Hippocampal formation (tissue), 2 donors: Measurements from ENCODE around the gene SIRT3.

Experiments
- DNase-seq, 2 donors: peaks; one replicate each; lab custom pipeline; 2025; lab: John Stamatoyannopoulos, UW

SIRT3 gene

DNA sequence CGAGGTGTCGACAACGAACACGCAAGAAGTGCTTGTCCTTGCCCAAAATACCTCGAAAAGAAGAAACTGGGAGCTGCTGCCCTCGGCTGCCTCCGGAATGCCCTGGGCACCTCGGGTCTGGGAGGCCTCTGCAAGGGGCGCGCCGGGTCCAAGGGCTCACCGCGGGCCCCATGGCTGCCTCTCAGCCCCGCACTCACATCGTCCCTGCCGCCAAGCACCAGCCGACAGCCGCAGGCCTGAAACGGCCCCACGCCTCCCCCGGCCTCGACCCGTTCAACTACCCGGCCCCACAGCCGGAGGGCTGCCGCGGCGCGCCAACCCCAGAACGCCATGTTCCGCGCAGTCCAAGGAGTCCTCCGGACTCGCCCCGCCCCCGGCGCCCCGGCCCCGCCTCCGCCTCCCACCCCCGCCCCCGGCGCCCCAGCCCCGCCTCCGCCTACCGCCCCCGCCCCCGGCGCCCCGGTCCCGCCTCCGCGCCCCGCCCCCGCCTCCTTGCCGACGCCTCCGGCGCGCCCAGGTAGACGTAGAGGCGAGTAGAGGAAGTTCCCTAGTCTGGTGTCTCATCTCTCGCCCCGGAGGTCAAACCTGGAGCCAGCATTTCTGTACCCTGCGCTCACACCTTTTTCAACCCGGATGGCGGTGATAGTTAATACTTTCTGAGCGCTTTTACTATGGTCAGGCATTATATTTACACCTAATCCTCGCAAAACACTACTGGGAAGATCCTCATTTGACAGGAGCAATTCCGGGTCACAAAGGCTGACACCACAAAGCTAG is at the start of gene SIRT3:
Gene SIRT3 (minus strand): TSS at position 346 of the 777 bp plus-strand sequence. CDS start 14 bp downstream, at position 332.
- peak; percentile 72 to 75 for DNase-seq

DNA sequence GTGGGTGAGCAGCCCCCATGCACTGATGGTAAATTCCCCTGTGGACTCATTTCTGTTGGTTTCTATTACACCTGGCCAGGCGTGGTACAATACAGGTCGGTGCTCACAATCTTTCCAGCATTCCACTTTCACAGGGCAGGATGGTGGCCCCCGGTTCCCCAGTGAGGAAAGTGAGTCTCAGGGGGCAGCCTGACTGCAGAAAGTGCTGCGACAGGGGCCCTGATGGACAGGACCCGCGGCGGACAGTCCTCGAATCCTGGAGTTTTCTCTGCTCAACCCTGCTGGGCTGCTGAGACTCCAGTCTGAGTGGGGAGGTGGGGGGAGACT is 49.7 kb upstream of the SIRT3 start:
- DNase-seq: no peak

DNA sequence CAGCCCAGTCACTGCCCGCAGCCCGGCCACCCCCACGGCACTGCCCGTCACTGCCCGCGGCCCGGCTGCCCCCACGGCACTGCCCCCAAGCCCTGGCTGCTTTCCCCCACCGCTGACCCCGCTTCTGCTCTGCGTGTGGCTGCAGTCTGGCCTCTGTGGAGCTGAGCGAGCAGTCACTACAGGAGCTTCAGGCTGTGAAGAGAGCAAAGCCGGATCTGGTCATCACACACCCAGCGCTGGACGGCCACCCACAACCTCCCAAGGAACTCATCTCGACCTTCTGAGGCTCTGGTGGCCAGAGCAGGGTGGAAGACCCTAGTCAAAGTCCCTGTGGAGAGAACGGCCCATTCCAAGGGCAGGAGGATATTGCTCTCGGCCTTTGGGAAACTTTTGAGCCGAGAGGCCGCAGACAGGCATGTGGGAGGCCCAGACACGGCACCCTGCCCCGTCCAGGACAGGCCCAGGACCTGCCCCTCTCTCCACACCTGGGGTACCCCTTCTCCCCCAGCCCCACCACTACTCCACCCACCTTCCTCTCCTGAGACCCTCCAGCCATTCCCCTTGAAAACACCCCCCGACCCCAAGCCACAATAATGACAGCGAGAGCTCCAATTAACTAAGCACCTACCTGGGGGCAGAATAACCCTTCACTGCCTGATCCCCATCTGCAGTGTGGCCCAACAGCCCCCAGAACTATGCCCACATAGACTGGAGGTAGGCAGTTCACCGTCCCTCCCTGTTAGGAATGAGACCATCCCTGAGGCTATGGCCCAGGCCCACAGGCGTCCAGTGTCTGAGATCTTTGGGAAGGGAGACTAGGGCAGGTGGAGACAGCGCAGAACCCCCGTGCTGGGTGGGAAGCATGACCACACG is 49.1 kb upstream of the SIRT3 start:
- DNase-seq: no peak

DNA sequence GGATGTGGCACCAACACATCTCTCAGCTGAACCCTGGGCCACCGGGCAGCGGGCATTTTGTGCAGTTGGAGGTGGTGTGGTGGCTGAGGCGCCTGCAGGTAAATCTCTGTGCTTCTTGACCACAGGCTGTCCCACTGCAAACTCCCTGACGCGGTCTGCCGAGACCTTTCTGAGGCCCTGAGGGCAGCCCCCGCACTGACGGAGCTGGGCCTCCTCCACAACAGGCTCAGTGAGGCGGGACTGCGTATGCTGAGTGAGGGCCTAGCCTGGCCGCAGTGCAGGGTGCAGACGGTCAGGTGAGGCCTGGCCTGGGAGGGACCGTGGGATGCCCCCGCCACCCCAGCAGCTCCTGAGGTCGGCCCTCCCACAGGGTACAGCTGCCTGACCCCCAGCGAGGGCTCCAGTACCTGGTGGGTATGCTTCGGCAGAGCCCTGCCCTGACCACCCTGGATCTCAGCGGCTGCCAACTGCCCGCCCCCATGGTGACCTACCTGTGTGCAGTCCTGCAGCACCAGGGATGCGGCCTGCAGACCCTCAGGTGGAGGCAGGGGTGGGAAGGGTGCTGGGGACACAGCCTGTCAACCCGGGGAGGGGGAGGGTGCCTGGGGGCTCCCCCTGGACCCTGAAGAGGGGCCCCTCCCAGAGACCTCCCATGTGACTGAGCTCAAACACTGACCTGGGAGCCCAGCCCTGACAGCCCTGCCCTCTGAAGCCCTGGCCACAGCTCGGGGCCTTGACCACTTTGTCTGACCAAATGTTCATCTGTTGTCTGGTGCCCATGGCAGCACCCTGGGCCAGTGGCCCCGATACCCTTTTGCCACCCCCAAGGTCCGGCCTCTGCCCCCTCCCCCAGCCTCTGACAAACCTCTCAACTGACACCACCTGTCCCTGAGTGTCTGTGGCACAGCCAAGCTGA is 48.2 kb upstream of the SIRT3 start:
- no peak for DNase-seq

DNA sequence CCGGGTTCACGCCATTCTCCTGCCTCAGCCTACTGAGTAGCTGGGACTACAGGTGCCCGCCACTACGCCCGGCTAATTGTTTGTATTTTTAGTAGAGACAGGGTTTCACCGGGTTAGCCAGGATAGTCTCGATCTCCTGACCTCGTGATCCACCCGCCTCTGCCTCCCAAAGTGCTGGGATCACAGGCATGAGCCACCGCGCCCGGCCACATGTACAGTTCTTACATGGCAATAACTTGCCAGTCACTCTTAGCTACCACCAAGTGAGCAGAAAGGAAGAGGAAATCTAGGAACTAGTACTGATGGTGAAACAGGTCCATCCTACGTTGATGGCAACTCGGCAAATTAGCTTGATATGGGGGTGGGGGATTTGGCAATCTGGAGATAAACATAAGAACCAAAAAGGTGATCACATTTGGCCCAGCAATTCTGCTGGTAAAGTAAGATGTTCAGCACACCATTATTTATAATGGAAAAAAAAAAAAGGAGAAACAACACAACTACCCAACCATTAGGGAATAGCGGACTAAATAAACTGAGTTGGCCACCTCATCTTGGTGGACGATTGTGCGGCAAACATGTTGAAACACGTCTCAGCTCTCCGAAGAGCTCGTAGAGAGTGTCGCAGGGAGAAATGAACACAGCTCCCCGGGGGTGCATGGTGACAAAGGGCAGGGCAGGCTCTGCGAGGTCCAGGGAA is 47.4 kb upstream of the SIRT3 start:
- no peak for DNase-seq

DNA sequence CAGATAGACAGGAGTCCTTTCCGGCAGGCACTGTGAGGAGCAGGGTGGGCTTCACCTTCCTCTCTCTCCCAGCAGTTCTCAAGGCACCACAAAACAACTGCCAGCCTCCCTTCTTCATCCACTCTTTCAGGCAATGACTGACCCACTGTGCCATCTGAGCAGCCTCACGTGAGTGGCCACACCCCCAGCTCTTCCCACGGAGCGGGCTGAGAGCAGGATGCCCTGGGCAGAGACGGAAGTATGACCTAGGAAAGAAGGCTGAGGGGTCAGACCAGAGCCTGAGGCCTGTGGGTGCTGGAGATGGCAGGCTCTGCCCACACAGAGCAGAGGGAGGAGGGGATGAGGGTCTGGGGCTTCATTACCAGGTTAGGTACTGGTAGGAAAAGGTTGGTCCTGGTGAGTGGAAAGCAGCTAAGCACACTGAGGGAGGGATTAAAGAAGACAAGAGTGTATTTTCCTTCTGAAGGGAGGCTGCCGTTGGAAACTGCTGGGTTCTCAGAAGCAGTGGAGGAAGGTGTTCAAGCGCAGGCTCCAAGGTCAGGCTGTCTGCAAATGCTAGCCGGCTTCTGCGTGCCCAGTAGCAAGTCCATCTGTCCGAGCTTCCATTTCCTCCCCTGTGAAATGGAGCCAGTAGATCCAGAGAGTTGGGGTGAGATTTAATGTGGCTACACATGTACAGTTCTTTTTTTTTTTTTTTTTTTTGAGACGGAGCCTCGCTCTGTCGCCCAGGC is 46.7 kb upstream of the SIRT3 start:
- no peak for DNase-seq

DNA sequence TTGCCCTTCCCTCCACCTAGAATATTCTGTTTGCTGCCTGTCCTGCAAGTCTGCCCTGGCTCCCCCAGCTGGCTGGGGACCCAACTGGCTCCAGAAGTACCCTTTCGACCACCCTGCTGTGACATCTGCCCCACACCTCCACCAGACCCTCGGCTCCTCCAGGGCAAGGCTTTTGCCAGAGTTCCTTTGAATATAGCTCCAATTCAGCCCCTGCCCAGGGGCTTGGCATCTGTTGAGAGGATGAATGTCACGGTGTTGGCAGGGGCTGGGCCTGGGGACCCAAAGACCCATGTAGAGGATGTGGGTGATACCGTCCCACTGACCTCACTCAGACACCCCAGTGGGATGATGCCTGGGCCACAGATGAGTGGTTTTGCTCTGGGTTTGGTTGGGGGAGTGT is 46.0 kb upstream of the SIRT3 start:
- no peak for DNase-seq

DNA sequence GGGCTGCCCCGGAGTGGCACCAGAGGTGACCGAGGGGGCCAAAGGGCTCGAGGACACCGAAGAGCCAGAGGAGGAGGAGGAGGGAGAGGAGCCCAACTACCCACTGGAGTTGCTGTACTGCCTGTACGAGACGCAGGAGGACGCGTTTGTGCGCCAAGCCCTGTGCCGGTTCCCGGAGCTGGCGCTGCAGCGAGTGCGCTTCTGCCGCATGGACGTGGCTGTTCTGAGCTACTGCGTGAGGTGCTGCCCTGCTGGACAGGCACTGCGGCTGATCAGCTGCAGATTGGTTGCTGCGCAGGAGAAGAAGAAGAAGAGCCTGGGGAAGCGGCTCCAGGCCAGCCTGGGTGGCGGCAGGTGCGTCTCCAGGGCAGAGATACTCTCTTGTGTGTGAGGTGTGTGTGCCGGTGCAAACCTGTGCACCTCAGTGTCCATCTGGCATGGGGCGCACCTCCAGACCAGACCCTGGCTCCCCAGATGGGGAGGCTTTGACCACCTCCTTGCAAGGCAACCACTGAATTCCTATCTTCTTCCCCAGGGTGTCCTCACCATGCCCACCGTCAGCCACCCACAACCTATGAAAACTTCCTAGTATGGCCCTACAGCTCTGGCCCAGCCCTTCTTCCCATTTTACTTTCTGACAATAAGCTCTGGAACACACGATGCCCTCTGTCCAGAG is 45.5 kb upstream of the SIRT3 start:
- no peak for DNase-seq

DNA sequence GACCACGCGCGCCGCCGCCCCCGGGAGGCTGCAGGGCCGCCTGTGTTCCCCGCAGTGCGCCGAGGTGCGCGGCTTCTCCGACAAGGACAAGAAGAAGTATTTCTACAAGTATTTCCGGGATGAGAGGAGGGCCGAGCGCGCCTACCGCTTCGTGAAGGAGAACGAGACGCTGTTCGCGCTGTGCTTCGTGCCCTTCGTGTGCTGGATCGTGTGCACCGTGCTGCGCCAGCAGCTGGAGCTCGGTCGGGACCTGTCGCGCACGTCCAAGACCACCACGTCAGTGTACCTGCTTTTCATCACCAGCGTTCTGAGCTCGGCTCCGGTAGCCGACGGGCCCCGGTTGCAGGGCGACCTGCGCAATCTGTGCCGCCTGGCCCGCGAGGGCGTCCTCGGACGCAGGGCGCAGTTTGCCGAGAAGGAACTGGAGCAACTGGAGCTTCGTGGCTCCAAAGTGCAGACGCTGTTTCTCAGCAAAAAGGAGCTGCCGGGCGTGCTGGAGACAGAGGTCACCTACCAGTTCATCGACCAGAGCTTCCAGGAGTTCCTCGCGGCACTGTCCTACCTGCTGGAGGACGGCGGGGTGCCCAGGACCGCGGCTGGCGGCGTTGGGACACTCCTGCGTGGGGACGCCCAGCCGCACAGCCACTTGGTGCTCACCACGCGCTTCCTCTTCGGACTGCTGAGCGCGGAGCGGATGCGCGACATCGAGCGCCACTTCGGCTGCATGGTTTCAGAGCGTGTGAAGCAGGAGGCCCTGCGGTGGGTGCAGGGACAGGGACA is 44.8 kb upstream of the SIRT3 start:
- DNase-seq: no peak

DNA sequence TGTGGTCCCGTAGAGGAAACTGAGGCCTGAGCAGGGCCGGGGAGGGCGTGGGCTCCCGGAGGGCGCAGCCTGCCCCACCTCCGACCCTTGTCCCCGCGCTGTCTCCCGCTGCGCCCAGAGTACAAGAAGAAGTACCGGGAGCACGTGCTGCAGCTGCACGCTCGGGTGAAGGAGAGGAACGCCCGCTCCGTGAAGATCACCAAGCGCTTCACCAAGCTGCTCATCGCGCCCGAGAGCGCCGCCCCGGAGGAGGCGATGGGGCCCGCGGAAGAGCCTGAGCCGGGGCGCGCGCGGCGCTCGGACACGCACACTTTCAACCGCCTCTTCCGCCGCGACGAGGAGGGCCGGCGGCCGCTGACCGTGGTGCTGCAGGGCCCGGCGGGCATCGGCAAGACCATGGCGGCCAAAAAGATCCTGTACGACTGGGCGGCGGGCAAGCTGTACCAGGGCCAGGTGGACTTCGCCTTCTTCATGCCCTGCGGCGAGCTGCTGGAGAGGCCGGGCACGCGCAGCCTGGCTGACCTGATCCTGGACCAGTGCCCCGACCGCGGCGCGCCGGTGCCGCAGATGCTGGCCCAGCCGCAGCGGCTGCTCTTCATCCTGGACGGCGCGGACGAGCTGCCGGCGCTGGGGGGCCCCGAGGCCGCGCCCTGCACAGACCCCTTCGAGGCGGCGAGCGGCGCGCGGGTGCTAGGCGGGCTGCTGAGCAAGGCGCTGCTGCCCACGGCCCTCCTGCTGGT is 44.0 kb upstream of the SIRT3 start:
- no peak for DNase-seq

DNA sequence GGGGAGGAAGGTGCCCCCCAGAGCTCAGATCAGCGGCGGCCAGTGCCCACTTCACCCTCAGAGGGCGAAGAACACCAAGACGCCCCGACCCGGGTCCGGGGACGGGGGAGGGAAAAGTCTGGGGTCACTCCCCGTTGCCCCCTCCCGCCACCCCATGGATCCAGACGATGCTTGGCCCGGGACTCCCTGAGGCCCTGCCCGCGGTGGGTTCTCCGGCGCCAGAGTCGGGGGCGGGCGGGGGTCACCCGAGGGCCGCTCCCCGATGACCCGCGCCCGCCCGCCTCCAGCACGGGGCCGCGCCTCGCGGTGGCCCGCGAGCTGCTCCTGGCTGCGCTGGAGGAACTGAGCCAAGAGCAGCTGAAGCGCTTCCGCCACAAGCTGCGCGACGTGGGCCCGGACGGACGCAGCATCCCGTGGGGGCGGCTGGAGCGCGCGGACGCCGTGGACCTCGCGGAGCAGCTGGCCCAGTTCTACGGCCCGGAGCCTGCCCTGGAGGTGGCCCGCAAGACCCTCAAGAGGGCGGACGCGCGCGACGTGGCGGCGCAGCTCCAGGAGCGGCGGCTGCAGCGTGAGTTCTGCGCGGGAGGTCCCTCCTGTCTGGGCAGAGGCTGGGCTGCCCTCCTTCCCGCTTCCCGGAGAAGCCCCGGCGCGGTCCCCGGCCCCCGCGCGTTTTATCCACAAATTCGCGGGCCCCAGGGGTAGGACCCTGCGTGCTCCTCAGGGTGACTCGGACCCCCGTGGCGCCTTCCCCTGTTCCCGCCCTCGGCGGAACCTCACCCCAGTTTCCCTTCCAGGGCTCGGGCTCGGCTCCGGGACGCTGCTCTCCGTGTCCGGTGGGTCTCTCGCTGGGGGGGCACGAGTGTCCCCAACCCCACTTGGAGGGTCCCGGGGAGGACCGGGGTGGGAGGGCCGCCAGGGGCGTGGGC is 43.2 kb upstream of the SIRT3 start:
- DNase-seq: no peak

DNA sequence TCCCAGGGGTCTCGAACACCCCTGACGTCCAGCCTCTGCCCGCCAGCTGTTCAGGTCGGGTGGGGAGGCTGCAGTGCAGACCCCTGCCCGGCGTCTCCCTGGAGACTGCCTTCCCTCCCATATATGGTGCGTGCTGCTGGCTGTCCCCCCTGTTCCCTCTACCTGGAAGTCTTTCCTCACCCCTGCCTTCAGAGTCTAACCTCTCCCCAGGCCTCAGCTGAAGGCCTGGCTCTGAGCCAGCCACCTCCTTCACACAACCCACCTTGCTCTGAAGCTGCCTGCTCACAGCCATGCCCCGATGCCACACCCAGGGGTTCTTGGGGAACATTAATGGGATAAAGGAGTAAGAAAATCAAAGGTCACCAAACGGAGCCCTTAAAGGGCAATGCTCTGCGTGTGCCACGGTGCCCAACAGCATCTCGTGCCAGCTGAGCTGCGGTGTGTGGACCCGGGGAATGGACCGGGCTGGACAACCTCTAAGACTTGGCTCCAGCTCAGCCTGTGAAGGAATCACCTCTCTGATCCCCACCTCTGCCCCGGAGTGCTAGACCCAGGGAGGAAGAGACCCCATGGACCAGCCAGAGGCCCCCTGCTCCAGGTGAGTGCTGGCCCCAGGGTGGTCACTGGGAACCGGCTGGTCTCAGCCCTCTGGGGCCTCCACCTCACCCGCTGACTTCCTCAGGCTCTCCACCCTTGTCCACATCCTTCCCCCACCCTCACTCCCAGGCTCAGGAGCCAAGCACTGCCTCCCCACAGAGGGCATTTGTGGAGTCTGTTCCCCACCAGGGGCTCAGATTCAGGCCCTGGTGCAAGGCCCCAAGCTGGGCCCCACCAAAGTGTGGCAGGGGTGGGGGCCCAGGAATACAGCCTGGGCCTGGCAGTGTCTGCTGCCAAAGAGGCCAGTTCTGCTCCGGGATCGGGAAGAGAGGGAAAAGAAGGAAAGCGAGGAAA is 42.1 kb upstream of the SIRT3 start, which contains the start of gene NLRP6:
Gene NLRP6 (plus strand): TSS at position 407 of the 951 bp plus-strand sequence. CDS start 163 bp downstream, at position 570.
- DNase-seq: no peak

DNA sequence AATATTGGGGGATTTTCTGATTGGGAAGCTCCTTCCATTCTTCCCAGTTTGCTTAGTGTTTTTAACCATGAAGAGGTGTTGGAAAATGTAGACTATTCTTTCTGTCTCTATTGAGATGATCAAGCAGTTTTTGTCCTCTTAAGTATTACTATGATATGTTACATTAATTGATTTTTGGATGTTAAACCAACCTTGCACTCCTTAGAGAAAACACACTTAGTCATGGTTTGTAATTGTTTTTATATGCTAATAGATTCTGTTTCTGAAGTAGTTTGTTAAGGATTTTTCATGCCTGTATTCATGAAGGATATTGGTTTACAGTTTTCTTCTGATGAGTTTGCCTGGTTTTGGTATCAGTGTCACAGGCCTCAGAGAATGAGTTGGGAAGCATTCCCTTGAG is 40.1 kb upstream of the SIRT3 start:
- no peak for DNase-seq

DNA sequence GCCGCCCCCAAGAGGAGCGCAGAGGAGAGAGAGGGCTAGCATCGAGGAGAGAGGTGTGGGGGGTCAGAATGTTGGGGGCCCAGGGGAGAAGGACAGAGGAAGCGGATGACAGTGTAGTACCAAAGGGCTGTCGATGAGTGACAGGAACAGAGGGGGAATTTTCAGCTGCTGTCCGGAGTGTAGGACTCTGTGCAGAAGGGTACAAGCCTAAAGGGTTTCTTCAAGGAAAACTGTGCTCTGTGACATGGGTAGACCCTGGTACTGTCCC is 36.7 kb upstream of the SIRT3 start:
- DNase-seq: no peak

DNA sequence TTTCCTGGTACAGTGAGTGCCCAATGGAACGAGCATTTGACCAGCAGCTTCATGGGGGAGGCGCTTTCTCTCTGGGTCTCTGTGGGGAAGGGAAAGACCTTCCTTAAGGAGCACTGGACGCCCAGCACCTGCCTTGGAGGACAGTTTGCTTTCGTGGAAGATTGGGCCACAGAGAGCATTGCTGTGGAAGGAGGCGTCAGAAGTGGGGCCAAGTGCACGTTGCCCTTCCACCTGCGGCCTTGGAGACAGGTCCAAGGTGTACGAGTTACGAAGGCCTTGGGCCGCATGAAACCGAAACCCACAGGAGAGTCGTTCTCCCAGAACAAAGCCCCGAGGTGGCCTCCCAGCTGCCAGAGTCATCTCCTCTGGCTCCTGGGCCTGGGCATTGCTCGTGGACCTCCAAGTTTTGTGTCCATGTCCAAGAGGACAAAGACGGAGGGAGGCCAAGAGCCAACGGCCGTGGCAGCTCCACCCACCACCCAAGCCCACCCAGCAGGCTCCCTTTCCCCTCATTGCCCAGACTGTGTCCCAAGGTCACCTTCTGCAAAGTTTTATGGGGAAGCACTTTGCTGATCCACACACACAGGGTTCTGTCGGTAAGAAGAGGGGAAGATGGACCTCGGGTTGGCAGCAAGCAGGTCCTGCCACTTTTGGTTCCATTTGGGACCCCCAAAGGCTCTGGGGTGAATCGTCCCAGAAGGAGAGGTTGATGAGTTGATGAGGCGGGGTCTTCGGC is 36.2 kb upstream of the SIRT3 start:
- no peak for DNase-seq

DNA sequence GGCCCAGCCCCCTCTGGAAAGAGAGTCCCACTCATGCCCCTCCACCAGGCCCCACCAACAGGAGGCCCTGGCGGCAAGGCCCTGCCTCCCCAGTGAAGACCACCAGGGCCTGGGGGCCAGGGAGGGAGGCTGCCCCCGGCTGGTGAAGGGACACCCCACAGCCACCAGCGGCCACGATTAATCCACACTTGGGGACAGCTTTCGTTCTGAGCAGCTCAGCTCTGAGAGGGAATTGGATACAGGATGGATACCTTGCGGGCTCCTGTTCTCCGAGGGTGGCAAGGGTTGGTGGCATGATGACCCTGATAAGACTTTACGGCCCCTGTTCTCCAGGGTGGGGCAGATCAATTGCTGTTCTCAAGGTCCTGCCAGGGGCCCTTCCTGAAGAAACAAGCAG is 35.2 kb upstream of the SIRT3 start:
- DNase-seq: no peak
